ENCODE data around the gene TAF11L11. TPM values are rescaled to one million over a fixed set of nuclear protein-coding genes. Genes with fewer than 3 reads are reported as not detected.
"Not testable (repeated sequence)": the region's sequence is repeated elsewhere in the genome, so short reads cannot be mapped to it uniquely, and the experiment has no call there.

Gene TAF11L11
- total RNA-seq, result not detected in 2 replicates

- DNase-seq (ENCODE audit: low read depth), result not testable (repeated sequence)
Measured at GRCh38 chr5:17603880-17604279, at the start of gene TAF11L11. TAF11L11 (plus strand) TSS chr5:17604183.

DNA sequence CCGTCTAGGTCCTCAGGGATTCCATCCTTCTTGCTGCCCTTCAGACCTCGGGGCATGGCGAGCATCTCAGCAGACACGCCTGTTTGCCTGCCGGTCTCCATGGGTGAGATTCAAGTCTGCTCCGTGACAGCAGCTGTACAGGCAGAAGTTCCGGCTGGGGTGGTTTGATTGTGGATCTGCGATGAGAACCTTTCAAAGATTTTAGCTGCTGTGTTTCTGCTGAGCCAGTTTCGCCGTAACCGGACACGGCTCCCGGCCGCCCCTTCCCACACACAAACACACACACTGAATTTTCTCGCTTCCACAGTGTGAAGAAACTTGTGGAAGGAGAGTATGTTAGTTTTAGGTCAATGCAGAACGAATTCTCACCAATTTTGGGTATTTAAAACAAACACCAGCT, 18.3 kb upstream of the TAF11L11 start, which contains the start of gene TAF11L7:
TSS of gene TAF11L7 (minus strand) at position 101 of the 400 bp plus-strand sequence.
- DNase-seq (ENCODE audit: low read depth), result not testable (repeated sequence)

DNA sequence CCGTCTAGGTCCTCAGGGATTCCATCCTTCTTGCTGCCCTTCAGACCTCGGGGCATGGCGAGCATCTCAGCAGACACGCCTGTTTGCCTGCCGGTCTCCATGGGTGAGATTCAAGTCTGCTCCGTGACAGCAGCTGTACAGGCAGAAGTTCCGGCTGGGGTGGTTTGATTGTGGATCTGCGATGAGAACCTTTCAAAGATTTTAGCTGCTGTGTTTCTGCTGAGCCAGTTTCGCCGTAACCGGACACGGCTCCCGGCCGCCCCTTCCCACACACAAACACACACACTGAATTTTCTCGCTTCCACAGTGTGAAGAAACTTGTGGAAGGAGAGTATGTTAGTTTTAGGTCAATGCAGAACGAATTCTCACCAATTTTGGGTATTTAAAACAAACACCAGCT, 13.1 kb upstream of the TAF11L11 start, which contains the start of gene TAF11L8:
TSS of gene TAF11L8 (minus strand) at position 101 of the 400 bp plus-strand sequence.
- DNase-seq (ENCODE audit: low read depth), result not testable (repeated sequence)

DNA sequence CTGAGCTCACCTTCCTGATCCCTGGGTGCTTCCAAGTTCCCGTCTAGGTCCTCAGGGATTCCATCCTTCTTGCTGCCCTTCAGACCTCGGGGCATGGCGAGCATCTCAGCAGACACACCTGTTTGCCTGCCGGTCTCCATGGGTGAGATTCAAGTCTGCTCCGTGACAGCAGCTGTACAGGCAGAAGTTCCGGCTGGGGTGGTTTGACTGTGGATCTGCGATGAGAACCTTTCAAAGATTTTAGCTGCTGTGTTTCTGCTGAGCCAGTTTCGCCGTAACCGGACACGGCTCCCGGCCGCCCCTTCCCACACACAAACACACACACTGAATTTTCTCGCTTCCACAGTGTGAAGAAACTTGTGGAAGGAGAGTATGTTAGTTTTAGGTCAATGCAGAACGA, 9.7 kb upstream of the TAF11L11 start, which contains the start of gene TAF11L9:
TSS of gene TAF11L9 (minus strand) at position 140 of the 400 bp plus-strand sequence.
- not testable (repeated sequence) for DNase-seq (ENCODE audit: low read depth)

DNA sequence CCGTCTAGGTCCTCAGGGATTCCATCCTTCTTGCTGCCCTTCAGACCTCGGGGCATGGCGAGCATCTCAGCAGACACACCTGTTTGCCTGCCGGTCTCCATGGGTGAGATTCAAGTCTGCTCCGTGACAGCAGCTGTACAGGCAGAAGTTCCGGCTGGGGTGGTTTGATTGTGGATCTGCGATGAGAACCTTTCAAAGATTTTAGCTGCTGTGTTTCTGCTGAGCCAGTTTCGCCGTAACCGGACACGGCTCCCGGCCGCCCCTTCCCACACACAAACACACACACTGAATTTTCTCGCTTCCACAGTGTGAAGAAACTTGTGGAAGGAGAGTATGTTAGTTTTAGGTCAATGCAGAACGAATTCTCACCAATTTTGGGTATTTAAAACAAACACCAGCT, 6.3 kb upstream of the TAF11L11 start, which contains the start of gene TAF11L10:
TSS of gene TAF11L10 (minus strand) at position 101 of the 400 bp plus-strand sequence.
- not testable (repeated sequence) for DNase-seq (ENCODE audit: low read depth)

DNA sequence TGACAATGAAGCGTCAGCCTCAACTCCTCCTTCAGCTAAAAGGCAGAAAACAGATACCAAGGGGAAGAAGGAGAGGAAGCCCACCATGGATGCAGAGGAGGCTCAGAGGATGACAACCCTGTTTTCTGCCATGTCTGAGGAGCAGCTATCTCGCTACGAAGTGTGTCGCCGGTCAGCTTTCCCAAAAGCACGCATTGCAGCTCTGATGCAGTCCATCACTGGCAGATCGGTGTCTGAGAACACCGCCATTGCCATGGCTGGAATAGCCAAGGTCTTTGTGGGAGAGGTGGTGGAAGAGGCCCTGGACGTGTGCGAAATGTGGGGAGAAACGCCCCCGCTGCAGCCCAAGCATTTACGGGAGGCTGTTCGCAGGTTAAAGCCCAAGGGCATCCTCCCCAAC, 968 bp downstream of the TAF11L11 start:
- no peak for DNase-seq (ENCODE audit: low read depth)

GRCh38 chr5:17607461-17607860, 3.5 kb downstream of the TAF11L11 start:
- DNase-seq (ENCODE audit: low read depth), result not testable (repeated sequence)

DNA sequence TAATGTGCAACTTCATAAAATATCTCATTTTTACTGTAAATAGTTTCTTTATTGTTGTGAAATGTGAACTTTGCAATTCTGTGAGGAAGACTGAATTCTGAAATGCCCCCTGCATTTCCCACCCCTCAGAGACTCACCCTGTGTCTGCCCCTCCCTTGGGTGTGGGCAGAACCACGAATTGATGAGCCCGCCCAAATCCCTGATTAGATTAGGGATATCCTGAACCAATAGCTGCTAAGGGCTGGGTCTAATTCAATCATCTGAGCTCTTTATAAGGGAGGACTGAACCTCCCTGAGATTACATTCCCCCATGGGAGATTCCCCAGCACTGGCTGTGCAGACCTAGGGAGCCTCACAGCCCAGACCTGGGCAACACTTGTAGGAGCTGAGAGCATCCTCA, 6.1 kb downstream of the TAF11L11 start, which contains the start of gene TAF11L12:
TSS of gene TAF11L12 (plus strand) at position 301 of the 400 bp plus-strand sequence.
- not testable (repeated sequence) for DNase-seq (ENCODE audit: low read depth)

- DNase-seq (ENCODE audit: low read depth), result no peak
Measured at GRCh38 chr5:17614872-17615605, 11.1 kb downstream of the TAF11L11 start.

- no peak for DNase-seq (ENCODE audit: low read depth)
Measured at GRCh38 chr5:17619354-17619753, 15.4 kb downstream of the TAF11L11 start.

GRCh38 chr5:17620627-17621026, 16.6 kb downstream of the TAF11L11 start:
- no peak for DNase-seq (ENCODE audit: low read depth)

GRCh38 chr5:17625686-17626085, 21.7 kb downstream of the TAF11L11 start:
- no peak for DNase-seq (ENCODE audit: low read depth)

GRCh38 chr5:17631788-17632187, 27.8 kb downstream of the TAF11L11 start, which contains the start of gene TAF11L13:
TAF11L13 (plus strand) TSS chr5:17632088.
- not testable (repeated sequence) for DNase-seq (ENCODE audit: low read depth)

DNA sequence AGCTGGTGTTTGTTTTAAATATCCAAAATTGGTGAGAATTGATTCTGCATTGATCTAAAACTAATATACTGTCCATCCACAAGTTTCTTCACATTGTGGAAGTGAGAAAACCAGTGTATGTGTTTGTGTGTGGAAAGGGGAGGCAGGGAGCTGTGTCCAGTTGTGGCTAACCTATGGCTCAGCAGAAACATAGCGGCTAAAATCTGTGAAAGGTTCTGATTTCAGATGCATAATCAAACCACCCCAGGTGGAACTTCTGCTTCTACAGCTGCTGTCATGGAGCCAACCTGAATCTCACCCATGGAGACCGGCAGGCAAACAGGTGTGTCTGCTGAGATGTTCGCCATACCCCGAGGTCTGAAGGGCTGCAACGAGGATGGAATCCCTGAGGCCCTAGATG, 30.2 kb downstream of the TAF11L11 start, which contains the start of gene TAF11L14:
TSS of gene TAF11L14 (plus strand) at position 301 of the 400 bp plus-strand sequence.
- DNase-seq (ENCODE audit: low read depth), result no peak

- not testable (repeated sequence) for DNase-seq (ENCODE audit: low read depth)
Measured at GRCh38 chr5:17649232-17649631, 45.2 kb downstream of the TAF11L11 start.

DNA sequence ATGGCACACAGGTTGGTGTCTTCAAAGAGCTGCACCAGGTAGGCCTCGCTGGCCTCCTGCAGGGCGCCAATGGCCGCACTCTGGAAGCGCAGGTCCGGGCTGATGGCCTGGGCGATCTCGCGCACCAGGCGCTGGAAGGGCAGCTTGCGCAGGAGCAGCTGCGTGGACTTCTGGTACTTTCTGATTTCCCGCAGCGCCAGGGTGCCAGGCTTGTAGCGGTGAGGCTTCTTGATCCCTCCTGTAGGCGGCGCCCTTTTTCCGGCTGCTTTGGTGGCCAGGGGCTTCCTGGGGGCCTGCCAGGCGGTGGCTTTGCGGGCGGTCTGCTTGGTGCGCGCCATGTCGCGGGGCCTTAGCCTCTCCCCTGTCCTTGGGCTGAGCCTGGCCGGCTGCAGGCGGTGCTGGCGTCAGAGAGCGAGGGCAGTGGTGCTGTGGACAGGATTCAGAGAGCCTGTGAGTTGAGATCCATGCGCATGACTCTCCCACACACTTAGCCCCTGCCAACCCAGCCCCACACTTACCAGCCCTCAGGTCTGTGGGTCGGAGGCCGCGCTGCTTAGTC, 51.3 kb downstream of the TAF11L11 start:
- DNase-seq (ENCODE audit: low read depth), result not testable (repeated sequence)

Other genes with a start within 250 kb of the TAF11L11 start
- gene TAF11L2, start 106.0 kb upstream of the TAF11L11 start, total RNA-seq, result not detected in 2 replicates
- gene TAF11L3, start 85.8 kb upstream of the TAF11L11 start, total RNA-seq, result not detected in 2 replicates
- not detected in 2 replicates for gene TAF11L4, start 82.4 kb upstream of the TAF11L11 start, total RNA-seq
- gene TAF11L5, start 78.9 kb upstream of the TAF11L11 start, total RNA-seq, result not detected in 2 replicates
- gene TAF11L6, start 75.5 kb upstream of the TAF11L11 start, total RNA-seq, result not detected in 2 replicates
- not detected in 2 replicates for gene TAF11L7, start 18.4 kb upstream of the TAF11L11 start, total RNA-seq
- gene TAF11L8, start 13.2 kb upstream of the TAF11L11 start, total RNA-seq, result not detected in 2 replicates
- not detected in 2 replicates for gene TAF11L9, start 9.8 kb upstream of the TAF11L11 start, total RNA-seq
- not detected in 2 replicates for gene TAF11L10, start 6.4 kb upstream of the TAF11L11 start, total RNA-seq
- not detected in 2 replicates for gene TAF11L12, start 6.2 kb downstream of the TAF11L11 start, total RNA-seq
- gene TAF11L13, start 27.9 kb downstream of the TAF11L11 start, total RNA-seq, result not detected in 2 replicates
- not detected in 2 replicates for gene TAF11L14, start 30.3 kb downstream of the TAF11L11 start, total RNA-seq

All from renal cortical epithelial cell (primary cell).